H9 (cell line): ENCODE measurements around the gene L3MBTL1. TPM values are rescaled to one million over a fixed set of nuclear protein-coding genes. Genes with fewer than 3 reads are reported as not detected.

Experiments used
- DNase-seq: peaks from one replicate; pipeline ENCODE4 v3.0.0-alpha.2; 2017
- H2AFZ ChIP-seq: one replicate; pipeline ENCODE4 v1.6.1; 2013; ENCODE audit warnings: mild to moderate bottlenecking, low read length, control low read depth, moderate library complexity
- H2AK5ac ChIP-seq: 2 replicates; pipeline ENCODE4 v1.6.1; 2013; ENCODE audit warnings: low read length, control low read depth, mixed read lengths; ENCODE audit not compliant: insufficient read length
- H2BK120ac ChIP-seq: one replicate; pipeline ENCODE4 v1.6.1; 2013; ENCODE audit warnings: low read depth, mild to moderate bottlenecking, low read length, control low read depth, inconsistent platforms; ENCODE audit not compliant: poor library complexity, severe bottlenecking
- H2BK12ac ChIP-seq: 2 replicates; pipeline ENCODE4 v1.6.1; 2013; ENCODE audit warnings: low read length, control low read depth, mixed read lengths, low read depth; ENCODE audit not compliant: insufficient read length
- H2BK15ac ChIP-seq: 2 replicates; pipeline ENCODE4 v1.6.1; 2013; ENCODE audit warnings: low read depth, low read length, control low read depth
- H2BK20ac ChIP-seq: one replicate; pipeline ENCODE4 v1.6.1; 2013; ENCODE audit warnings: low read depth, mild to moderate bottlenecking, low read length, control low read depth, inconsistent platforms; ENCODE audit not compliant: poor library complexity, severe bottlenecking
- H2BK5ac ChIP-seq: 2 replicates; pipeline ENCODE4 v1.6.1; 2013; ENCODE audit warnings: low read length, control low read depth, mixed read lengths; ENCODE audit not compliant: insufficient read length
- H3K14ac ChIP-seq: 2 replicates; pipeline ENCODE4 v1.6.1; 2013; ENCODE audit warnings: low read length, control low read depth; ENCODE audit not compliant: insufficient read depth
- H3K18ac ChIP-seq: 2 replicates; pipeline ENCODE4 v1.6.1; 2013; ENCODE audit warnings: low read depth, mild to moderate bottlenecking, mixed read lengths, low read length, control low read depth; ENCODE audit not compliant: insufficient read length
- H3K23ac ChIP-seq: 2 replicates; pipeline ENCODE4 v1.6.1; 2013; ENCODE audit warnings: low read length, control low read depth, mixed read lengths, low read depth; ENCODE audit not compliant: insufficient read length
- H3K23me2 ChIP-seq: 2 replicates; pipeline ENCODE4 v1.6.1; 2013; ENCODE audit warnings: low read depth, mild to moderate bottlenecking, mixed read lengths, low read length, control low read depth; ENCODE audit not compliant: insufficient read length, poor library complexity, severe bottlenecking
- H3K27ac ChIP-seq: 2 replicates; pipeline ENCODE4 v1.5.1; 2013; ENCODE audit warnings: low read length, control low read depth, mixed read lengths, low read depth; ENCODE audit not compliant: insufficient read length
- H3K27me3 ChIP-seq: 2 replicates; pipeline ENCODE4 v1.6.1; 2013; ENCODE audit warnings: low read length, control low read depth, inconsistent platforms; ENCODE audit not compliant: insufficient read depth
- H3K4ac ChIP-seq: 2 replicates; pipeline ENCODE4 v1.6.1; 2013; ENCODE audit warnings: low read depth, mild to moderate bottlenecking, control low read depth, inconsistent platforms, low read length, moderate library complexity
- H3K4me1 ChIP-seq: 2 replicates; pipeline ENCODE4 v1.6.1; 2013; ENCODE audit warnings: low read length, control low read depth, inconsistent platforms; ENCODE audit not compliant: insufficient read depth
- H3K4me2 ChIP-seq: 2 replicates; pipeline ENCODE4 v1.6.1; 2013; ENCODE audit warnings: low read length, control low read depth, mixed read lengths; ENCODE audit not compliant: insufficient read length, insufficient read depth
- H3K56ac ChIP-seq: 2 replicates; pipeline ENCODE4 v1.6.1; 2013; ENCODE audit warnings: low read depth, mild to moderate bottlenecking, mixed read lengths, low read length, control low read depth; ENCODE audit not compliant: insufficient read length
- H3K79me1 ChIP-seq: 2 replicates; pipeline ENCODE4 v1.6.1; 2013; ENCODE audit warnings: low read depth, mild to moderate bottlenecking, moderate library complexity, low read length, control low read depth, inconsistent platforms; ENCODE audit not compliant: insufficient read depth, poor library complexity, severe bottlenecking
- H3K79me2 ChIP-seq: 2 replicates; pipeline ENCODE4 v1.6.1; 2013; ENCODE audit warnings: low read length, control low read depth, inconsistent platforms; ENCODE audit not compliant: insufficient read depth
- H3K9ac ChIP-seq: 2 replicates; pipeline ENCODE4 v1.6.1; 2013; ENCODE audit warnings: low read length, control low read depth, mixed read lengths; ENCODE audit not compliant: insufficient read length; ENCODE audit errors: extremely low read depth
- H3K9me3 ChIP-seq: one replicate; pipeline ENCODE4 v1.6.1; 2013; ENCODE audit warnings: low read depth, low read length, inconsistent platforms; ENCODE audit not compliant: control insufficient read depth
- H3T11ph ChIP-seq: one replicate; pipeline ENCODE4 v1.6.1; 2013; ENCODE audit warnings: mild to moderate bottlenecking, low read length, control low read depth, inconsistent platforms
- H4K20me1 ChIP-seq: one replicate; pipeline ENCODE4 v1.6.1; 2013; ENCODE audit not compliant: control insufficient read depth, insufficient read length, insufficient read depth
- H4K5ac ChIP-seq: 2 replicates; pipeline ENCODE4 v1.6.1; 2013; ENCODE audit warnings: low read depth, mild to moderate bottlenecking, mixed read lengths, low read length, control low read depth; ENCODE audit not compliant: insufficient read length
- H4K8ac ChIP-seq: replicated peaks from 2 replicates; pipeline ENCODE4 v1.6.1; 2013; ENCODE audit warnings: low read length, control low read depth, mixed read lengths, low read depth; ENCODE audit not compliant: insufficient read length
- H4K91ac ChIP-seq: 2 replicates; pipeline ENCODE4 v1.6.1; 2013; ENCODE audit warnings: low read depth, mild to moderate bottlenecking, moderate library complexity, mixed read lengths, low read length, control low read depth; ENCODE audit not compliant: insufficient read length
- H3K27ac Mint-ChIP-seq, 3 experiments: 2 replicates in 2 of 3; 3 replicates in 1 of 3; pipeline ENCODE4 v1.8.0; 2020 to 2021; ENCODE audit warnings: mixed read lengths in 3 of 3, mild to moderate bottlenecking in 1 of 3, moderate library complexity in 1 of 3
- H3K27me3 Mint-ChIP-seq: 2 replicates; pipeline ENCODE4 v1.8.0; 2021; ENCODE audit warnings: low read depth, mild to moderate bottlenecking, moderate library complexity, mixed read lengths
- H3K36me3 Mint-ChIP-seq, 3 experiments: 2 replicates in 2 of 3; 3 replicates in 1 of 3; pipeline ENCODE4 v1.8.0; 2020 to 2021; ENCODE audit warnings: low read depth in 3 of 3, mixed read lengths in 3 of 3; ENCODE audit not compliant: insufficient read depth in 1 of 3
- H3K4me1 Mint-ChIP-seq, 2 experiments: 2 replicates each; pipeline ENCODE4 v1.8.0; 2020; ENCODE audit warnings: mixed read lengths in 2 of 2
- H3K4me3 Mint-ChIP-seq, 2 experiments: 2 replicates in 1 of 2; 3 replicates in 1 of 2; pipeline ENCODE4 v1.8.0; 2020 to 2021; ENCODE audit warnings: mild to moderate bottlenecking in 2 of 2, mixed read lengths in 2 of 2, moderate library complexity in 1 of 2
- H3K9me3 Mint-ChIP-seq, 2 experiments: 2 replicates in 1 of 2; 3 replicates in 1 of 2; pipeline ENCODE4 v1.8.0; 2020; ENCODE audit warnings: mild to moderate bottlenecking in 2 of 2, mixed read lengths in 2 of 2, moderate library complexity in 1 of 2
- WGBS: extraction: QIAGEN DNeasy Blood & Tissue Kit; methylation state at CpG from one replicate; pipeline ENCODE4 v1.1.7; 2013; ENCODE audit warnings: missing lambda C conversion rate, low lambda C conversion rate, mixed read lengths; ENCODE audit not compliant: insufficient read length; ENCODE audit errors: extremely low coverage; 5-methylcytosine and 5-hydroxymethylcytosine counted together
- total RNA-seq: library from RNA; stranded (reverse); gene quantifications from 2 replicates; pipeline ENCODE4 v1.2.1, GENCODE V29; 2021
- TF ChIP-seq, protein P1 (sequence below): fragments of 200-600 bp; sonication (generic); conservative IDR thresholded peaks from 3 replicates; pipeline ENCODE4 v1.8.0; 2021; ENCODE audit warnings: antibody characterized with exemption, mild to moderate bottlenecking

The L3MBTL1 gene
- total RNA-seq, 1 experiment from 2014 or later, result 19.9 TPM

DNA sequence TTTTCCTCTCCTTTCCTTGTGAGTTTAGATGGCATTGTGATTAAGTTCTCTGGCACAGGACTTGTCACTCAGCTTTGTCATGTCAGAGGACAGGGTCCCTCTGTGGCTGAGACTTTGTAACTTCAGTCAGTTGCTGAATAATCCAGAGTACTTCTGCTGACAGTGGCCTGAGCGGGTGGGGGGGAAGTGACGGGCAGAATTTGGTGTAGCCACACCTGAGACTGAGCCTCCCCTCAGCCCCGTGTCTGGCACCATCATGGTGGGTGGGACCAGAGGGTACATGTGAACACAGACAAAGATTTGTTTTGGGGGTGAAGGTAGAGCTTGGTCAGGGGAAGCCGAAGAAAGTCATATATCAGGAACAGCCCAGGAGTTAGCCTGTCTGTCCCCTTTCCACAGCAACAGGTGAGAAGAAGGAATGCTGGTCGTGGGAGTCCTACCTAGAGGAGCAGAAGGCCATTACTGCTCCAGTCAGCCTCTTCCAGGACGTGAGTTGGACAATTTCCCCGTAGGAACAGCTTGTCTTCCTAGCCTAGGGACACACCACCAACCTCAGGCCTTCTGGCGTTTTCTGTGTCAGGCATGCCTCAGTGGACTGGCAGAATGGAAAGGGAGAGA lies 20.9 kb downstream of the L3MBTL1 start:
- Mint-ChIP-seq H3K27ac (peak overlapping the region in 1 of 3 experiments; percentile 47; a peak in 2 of 7 replicates), H3K27me3 (no peaks in the 10 kb centered on the region), H3K4me3 (no peak overlapping the region; a peak in 1 of 5 replicates), H3K9me3 (no peaks in the 10 kb centered on the region), H3K4me1 (no peaks in the 10 kb centered on the region), H3K36me3 (peaks cover 2 to 8% (median 4%) of the 10 kb centered on the region in 3 experiments; a peak in 6 of 7 replicates)
- no peak overlapping the region for H3K23ac ChIP-seq
- no peak overlapping the region for H2AK5ac ChIP-seq
- no peak overlapping the region for H2AFZ ChIP-seq
- H2BK12ac ChIP-seq, result no peak overlapping the region
- H3K56ac ChIP-seq, result no peak overlapping the region
- no peaks in the 10 kb centered on the region for H3K79me2 ChIP-seq
- H4K91ac ChIP-seq, result no peak overlapping the region
- H3K27ac ChIP-seq, result no peak overlapping the region
- H3K79me1 ChIP-seq, result no peaks in the 10 kb centered on the region
- H3K9me3 ChIP-seq, result no peaks in the 10 kb centered on the region
- H2BK120ac ChIP-seq, result no peak overlapping the region
- no peak overlapping the region for H3T11ph ChIP-seq
- H3K4me2 ChIP-seq, result no peak overlapping the region
- no peak overlapping the region for H3K4ac ChIP-seq
- H3K23me2 ChIP-seq, result no peaks in the 10 kb centered on the region
- H3K18ac ChIP-seq, result no peak overlapping the region
- no peak overlapping the region for H2BK5ac ChIP-seq
- no peak overlapping the region for H4K8ac ChIP-seq
- H3K14ac ChIP-seq, result no peak overlapping the region
- no CpG with 5 or more reads among the region's 8 CpGs for WGBS
- H3K4me1 ChIP-seq, result no peaks in the 10 kb centered on the region
- H4K20me1 ChIP-seq, result no peaks in the 10 kb centered on the region
- no peak for DNase-seq
- H3K9ac ChIP-seq, result no peak overlapping the region
- H4K5ac ChIP-seq, result no peak overlapping the region
- no peaks in the 10 kb centered on the region for H3K27me3 ChIP-seq
- H2BK20ac ChIP-seq, result no peak overlapping the region
- TF ChIP-seq, protein P1, sequence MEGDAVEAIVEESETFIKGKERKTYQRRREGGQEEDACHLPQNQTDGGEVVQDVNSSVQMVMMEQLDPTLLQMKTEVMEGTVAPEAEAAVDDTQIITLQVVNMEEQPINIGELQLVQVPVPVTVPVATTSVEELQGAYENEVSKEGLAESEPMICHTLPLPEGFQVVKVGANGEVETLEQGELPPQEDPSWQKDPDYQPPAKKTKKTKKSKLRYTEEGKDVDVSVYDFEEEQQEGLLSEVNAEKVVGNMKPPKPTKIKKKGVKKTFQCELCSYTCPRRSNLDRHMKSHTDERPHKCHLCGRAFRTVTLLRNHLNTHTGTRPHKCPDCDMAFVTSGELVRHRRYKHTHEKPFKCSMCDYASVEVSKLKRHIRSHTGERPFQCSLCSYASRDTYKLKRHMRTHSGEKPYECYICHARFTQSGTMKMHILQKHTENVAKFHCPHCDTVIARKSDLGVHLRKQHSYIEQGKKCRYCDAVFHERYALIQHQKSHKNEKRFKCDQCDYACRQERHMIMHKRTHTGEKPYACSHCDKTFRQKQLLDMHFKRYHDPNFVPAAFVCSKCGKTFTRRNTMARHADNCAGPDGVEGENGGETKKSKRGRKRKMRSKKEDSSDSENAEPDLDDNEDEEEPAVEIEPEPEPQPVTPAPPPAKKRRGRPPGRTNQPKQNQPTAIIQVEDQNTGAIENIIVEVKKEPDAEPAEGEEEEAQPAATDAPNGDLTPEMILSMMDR, result no peak
- H2BK15ac ChIP-seq, result no peak overlapping the region
